Keratinocyte (primary cell): ENCODE data around the gene NDUFAF4.

Experiments used
- EZH2 ChIP-seq: IDR thresholded peaks from one replicate; pipeline ENCODE4 v1.6.1; 2012; ENCODE audit warnings: inconsistent platforms, mild to moderate bottlenecking, low read length, moderate library complexity
- TF ChIP-seq, protein P1 (sequence below), 3 experiments: IDR thresholded peaks in 1 of 3; conservative IDR thresholded peaks in 1 of 3; optimal IDR thresholded peaks in 1 of 3; 2 replicates in 2 of 3; 3 replicates in 1 of 3; pipeline versions ENCODE3 to v1.5.1; 2011; ENCODE audit warnings: low read length in 3 of 3, mild to moderate bottlenecking in 3 of 3, moderate library complexity in 2 of 3, control low read depth in 1 of 3, inconsistent platforms in 1 of 3; ENCODE audit not compliant: insufficient read depth in 2 of 3; ENCODE audit errors: extremely low read depth in 1 of 3

DNA sequence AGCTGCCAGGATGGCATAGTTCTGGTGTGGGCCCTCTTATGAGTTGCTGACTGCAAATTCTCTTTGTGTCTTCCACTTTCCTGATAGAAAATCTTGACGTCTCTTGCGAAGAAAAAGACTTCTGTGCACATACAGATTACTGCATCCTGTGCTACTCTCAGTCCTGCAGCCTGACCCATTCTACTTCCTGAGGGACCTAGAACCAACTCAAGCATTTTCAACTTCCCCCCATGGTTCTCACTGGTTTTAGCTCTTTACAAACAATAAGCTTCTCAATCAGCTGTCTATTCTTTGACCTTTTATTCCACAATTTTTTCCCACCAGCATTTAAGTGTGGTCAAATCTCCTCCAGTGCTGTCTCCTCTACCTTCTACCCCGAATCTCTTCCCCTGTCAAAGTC lies 13.5 kb upstream of the NDUFAF4 start:
- TF ChIP-seq, protein P1, sequence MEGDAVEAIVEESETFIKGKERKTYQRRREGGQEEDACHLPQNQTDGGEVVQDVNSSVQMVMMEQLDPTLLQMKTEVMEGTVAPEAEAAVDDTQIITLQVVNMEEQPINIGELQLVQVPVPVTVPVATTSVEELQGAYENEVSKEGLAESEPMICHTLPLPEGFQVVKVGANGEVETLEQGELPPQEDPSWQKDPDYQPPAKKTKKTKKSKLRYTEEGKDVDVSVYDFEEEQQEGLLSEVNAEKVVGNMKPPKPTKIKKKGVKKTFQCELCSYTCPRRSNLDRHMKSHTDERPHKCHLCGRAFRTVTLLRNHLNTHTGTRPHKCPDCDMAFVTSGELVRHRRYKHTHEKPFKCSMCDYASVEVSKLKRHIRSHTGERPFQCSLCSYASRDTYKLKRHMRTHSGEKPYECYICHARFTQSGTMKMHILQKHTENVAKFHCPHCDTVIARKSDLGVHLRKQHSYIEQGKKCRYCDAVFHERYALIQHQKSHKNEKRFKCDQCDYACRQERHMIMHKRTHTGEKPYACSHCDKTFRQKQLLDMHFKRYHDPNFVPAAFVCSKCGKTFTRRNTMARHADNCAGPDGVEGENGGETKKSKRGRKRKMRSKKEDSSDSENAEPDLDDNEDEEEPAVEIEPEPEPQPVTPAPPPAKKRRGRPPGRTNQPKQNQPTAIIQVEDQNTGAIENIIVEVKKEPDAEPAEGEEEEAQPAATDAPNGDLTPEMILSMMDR (optimal IDR thresholded peaks at IDR 0.05 in 1 of 3, IDR thresholded peaks at IDR 0.05 in 1 of 3, conservative IDR thresholded peaks at IDR 0.05 in 1 of 3; ENCODE audit: extremely low read depth in 1 of 3, insufficient read depth in 2 of 3, low read length in 3 of 3) = no peak
- TF ChIP-seq EZH2 = no peak
